GM06990 (cell line): Measurements from ENCODE around the gene CAB39L.

Experiments used
- DNase-seq: peaks from one replicate; pipeline ENCODE4 v3.0.0-alpha.2; 2011; ENCODE audit not compliant: insufficient read length; ENCODE audit errors: extremely low read depth
- H3K27me3 ChIP-seq: replicated peaks from 2 replicates; pipeline ENCODE4 v1.6.0; 2011; ENCODE audit warnings: low read length; ENCODE audit not compliant: control insufficient read depth, insufficient read depth
- H3K36me3 ChIP-seq: 2 replicates; pipeline ENCODE4 v1.5.1; 2011; ENCODE audit warnings: low read length; ENCODE audit not compliant: control insufficient read depth, insufficient read depth
- H3K4me3 ChIP-seq: replicated peaks from 2 replicates; pipeline ENCODE4 v1.5.1; 2011; ENCODE audit warnings: low read depth, mild to moderate bottlenecking, control low read depth, low read length
- TF ChIP-seq, protein P1 (sequence below): IDR thresholded peaks from 2 replicates; pipeline ENCODE4 v1.5.1; 2011; ENCODE audit warnings: low read length, control low read depth, mild to moderate bottlenecking, inconsistent platforms; ENCODE audit not compliant: insufficient read depth, poor library complexity, severe bottlenecking

CAB39L gene

DNA sequence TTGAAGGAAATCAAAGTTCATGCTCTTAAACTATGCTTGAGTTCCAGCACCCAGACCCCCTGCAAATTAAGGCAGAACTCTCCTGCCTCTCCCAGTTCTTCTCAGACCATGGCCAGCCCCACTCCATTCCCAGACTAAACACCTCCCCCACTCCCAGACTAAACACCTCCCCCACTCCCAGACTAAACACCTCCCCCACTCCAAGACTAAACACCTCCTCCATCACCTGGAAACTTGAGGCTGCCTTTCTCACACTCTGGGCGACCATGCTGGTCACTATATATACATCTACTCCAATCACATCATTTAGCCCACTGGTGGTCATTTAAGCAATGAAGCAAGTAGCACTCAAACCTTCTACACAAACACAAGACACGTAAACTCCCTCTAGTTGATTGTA lies 57.2 kb downstream of the CAB39L start:
- no peaks in the 10 kb centered on the region for H3K36me3 ChIP-seq
- TF ChIP-seq, protein P1, sequence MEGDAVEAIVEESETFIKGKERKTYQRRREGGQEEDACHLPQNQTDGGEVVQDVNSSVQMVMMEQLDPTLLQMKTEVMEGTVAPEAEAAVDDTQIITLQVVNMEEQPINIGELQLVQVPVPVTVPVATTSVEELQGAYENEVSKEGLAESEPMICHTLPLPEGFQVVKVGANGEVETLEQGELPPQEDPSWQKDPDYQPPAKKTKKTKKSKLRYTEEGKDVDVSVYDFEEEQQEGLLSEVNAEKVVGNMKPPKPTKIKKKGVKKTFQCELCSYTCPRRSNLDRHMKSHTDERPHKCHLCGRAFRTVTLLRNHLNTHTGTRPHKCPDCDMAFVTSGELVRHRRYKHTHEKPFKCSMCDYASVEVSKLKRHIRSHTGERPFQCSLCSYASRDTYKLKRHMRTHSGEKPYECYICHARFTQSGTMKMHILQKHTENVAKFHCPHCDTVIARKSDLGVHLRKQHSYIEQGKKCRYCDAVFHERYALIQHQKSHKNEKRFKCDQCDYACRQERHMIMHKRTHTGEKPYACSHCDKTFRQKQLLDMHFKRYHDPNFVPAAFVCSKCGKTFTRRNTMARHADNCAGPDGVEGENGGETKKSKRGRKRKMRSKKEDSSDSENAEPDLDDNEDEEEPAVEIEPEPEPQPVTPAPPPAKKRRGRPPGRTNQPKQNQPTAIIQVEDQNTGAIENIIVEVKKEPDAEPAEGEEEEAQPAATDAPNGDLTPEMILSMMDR: no peak
- no peak overlapping the region for H3K4me3 ChIP-seq
- H3K27me3 ChIP-seq: no peaks in the 10 kb centered on the region
- no peak for DNase-seq

DNA sequence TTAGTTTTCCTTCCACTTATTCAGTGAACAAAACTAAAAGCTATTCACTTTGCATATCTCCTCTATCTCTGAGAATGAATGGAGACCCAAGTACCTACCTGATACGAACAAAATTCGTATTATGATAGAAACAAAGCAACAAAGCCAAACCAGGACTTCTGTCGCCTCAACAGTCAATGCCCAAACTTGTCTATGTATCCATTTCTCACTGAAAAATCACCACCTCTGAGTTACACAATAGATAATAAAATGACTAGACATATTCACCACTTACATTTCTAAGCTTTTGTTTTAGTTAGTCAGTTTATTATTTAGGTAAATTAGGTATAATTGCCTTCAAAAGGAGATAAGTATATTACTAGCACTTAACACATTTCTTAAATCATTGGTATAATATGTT lies 67.7 kb downstream of the CAB39L start:
- no peaks in the 10 kb centered on the region for H3K27me3 ChIP-seq
- DNase-seq: no peak
- no peaks in the 10 kb centered on the region for H3K36me3 ChIP-seq
- TF ChIP-seq, protein P1: no peak
- no peak overlapping the region for H3K4me3 ChIP-seq

DNA sequence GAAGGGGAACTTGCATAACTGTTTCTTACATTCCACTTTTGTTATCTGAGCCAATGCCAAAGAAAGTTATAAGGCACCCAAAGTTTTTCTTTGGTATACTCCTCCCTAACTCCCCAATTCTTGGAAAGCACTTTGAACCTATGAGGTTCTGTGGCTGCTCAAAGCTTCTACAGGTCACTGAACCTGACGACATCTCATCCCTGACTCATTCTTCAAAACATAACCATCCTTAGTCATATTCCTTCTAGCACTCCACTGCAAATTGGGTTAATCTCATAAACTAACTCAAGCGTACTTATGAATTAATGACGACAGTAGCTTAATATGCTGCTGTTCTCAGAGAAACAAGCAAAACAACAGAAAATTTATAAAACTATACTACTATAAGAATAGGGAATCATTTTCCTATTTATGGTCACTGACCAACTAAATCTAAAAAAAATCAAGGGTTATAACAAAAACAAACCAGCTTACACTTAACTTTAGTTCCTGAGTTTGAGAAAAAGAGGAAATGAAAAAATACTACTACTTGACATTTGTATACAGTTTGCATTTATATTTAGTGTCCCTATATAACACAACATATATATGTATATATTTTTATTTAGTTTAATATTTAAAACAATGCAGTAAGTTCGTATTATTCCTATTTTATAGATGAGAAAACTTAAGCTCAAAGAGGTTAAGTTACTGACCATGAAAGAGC lies 69.1 kb downstream of the CAB39L start:
- Histone ChIP-seq H3K36me3 (no peaks in the 10 kb centered on the region), H3K4me3 (no peak overlapping the region), H3K27me3 (no peaks in the 10 kb centered on the region)
- TF ChIP-seq, protein P1: no peak
- DNase-seq: no peak

DNA sequence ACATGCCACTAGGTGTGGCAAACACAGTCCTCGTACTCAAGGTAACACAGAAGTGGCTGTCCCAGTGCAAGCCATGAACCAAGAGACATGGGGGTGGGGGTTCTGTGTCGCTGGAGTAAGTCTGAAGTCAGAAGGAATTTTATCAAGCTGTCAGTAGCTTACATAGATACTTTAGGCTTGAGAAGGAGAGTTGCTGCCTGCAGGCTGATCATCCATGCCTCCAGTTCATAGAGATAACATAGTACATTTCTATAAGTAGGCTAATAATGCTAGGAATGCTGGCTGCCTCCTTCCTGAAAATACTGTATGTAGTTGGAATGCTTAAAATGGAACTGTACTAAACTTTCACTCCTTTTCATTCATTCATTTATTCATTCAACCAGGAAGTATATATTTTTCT lies 70.1 kb downstream of the CAB39L start:
- no peak for DNase-seq
- no peaks in the 10 kb centered on the region for H3K27me3 ChIP-seq
- TF ChIP-seq, protein P1: no peak
- H3K4me3 ChIP-seq: no peak overlapping the region
- no peaks in the 10 kb centered on the region for H3K36me3 ChIP-seq

DNA sequence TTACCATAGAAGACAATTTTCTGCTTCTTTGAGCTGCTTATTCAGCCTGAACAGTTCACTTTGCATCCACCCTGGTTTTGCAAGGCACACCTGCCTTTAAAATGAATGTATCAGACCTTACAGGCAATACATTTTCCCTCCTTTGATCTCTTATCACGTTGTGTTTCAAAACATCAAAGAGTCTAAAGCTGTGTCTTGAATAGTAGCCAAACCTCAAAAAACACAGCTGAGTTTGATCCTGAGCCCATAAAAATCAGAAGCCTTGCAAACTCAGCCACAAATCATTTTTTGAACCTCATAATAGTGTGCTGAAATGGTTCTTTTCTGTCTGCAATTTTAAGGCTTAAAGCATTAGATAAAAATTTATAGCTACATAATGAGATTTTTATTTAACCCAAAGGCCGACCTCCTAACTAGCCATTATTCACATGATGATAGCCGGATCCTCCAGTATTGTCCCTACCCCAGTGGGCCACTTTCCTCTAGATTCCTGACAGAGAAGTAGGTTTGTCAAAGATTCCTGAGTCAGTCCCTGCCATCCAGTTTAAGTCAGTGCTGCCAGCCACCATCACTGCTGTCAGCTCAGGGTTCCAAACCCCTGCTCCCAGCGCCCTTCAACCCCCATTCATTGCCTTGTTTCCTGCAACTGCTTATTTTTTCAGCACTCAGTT lies 71.8 kb downstream of the CAB39L start:
- DNase-seq: no peak
- H3K36me3 ChIP-seq: no peaks in the 10 kb centered on the region
- H3K27me3 ChIP-seq: no peaks in the 10 kb centered on the region
- no peak overlapping the region for H3K4me3 ChIP-seq
- TF ChIP-seq, protein P1: no peak
